Suprapubic skin (tissue), 4 donors: ENCODE measurements around the gene SPIB. TPM values are rescaled to one million over a fixed set of nuclear protein-coding genes. Genes with fewer than 3 reads are reported as not detected.

Source experiments
- DNase-seq, 2 donors: peaks; one replicate each; pipeline ENCODE4 v3.0.0-alpha.2; 2019; ENCODE audit warnings: low spot score in 2 of 2
- H3K27ac ChIP-seq: fragments of 200-600 bp; sonication (generic); one replicate; pipeline ENCODE4 v1.5.1; 2019
- H3K27me3 ChIP-seq: fragments of 200-600 bp; sonication (generic); one replicate; pipeline ENCODE4 v1.5.1; 2019
- H3K36me3 ChIP-seq: fragments of 200-600 bp; sonication (generic); one replicate; pipeline ENCODE4 v1.5.1; 2019
- H3K4me1 ChIP-seq: fragments of 200-600 bp; sonication (generic); one replicate; pipeline ENCODE4 v1.5.1; 2019
- H3K4me3 ChIP-seq: fragments of 200-600 bp; sonication (generic); one replicate; pipeline ENCODE4 v1.5.1; 2019; ENCODE audit warnings: mild to moderate bottlenecking
- H3K9me3 ChIP-seq: fragments of 200-600 bp; sonication (generic); one replicate; pipeline ENCODE4 v1.5.1; 2019
- EP300 ChIP-seq: sonication (generic); formaldehyde crosslinking; IDR thresholded peaks from one replicate; pipeline ENCODE4 v1.6.1; 2017; ENCODE audit warnings: antibody characterized with exemption
- POLR2A ChIP-seq, 2 donors: fragments of 450-650 bp; IDR thresholded peaks; one replicate each; pipeline ENCODE4 v1.6.1; 2017; ENCODE audit warnings: antibody characterized with exemption in 2 of 2, mild to moderate bottlenecking in 2 of 2, moderate library complexity in 2 of 2
- POLR2AphosphoS5 ChIP-seq, 3 donors: sonication (generic); formaldehyde crosslinking; IDR thresholded peaks; one replicate each; pipeline ENCODE4 v1.6.1; 2017; ENCODE audit warnings: antibody characterized with exemption in 3 of 3
- WGBS: methylation state at CpG from one replicate; pipeline ENCODE4 v1.1.5; 2018; 5-methylcytosine and 5-hydroxymethylcytosine counted together
- total RNA-seq, 4 donors: library from RNA; depleted of rRNA; stranded (reverse); fragments of >200 nt; gene quantifications; one replicate each; pipeline ENCODE4 v1.1.0, GENCODE V29; 2016
- TF ChIP-seq, protein P1 (sequence below), 2 donors: fragments of 200-600 bp in 1 of 2; fragments of 450-650 bp in 1 of 2; sonication (generic) in 1 of 2; IDR thresholded peaks; one replicate each; pipeline ENCODE4 v1.5.1; 2016 to 2019; ENCODE audit warnings: antibody characterized with exemption in 2 of 2, mild to moderate bottlenecking in 1 of 2, moderate library complexity in 1 of 2

SPIB gene
- total RNA-seq, 4 donors from 2014 or later, result not detected

DNA sequence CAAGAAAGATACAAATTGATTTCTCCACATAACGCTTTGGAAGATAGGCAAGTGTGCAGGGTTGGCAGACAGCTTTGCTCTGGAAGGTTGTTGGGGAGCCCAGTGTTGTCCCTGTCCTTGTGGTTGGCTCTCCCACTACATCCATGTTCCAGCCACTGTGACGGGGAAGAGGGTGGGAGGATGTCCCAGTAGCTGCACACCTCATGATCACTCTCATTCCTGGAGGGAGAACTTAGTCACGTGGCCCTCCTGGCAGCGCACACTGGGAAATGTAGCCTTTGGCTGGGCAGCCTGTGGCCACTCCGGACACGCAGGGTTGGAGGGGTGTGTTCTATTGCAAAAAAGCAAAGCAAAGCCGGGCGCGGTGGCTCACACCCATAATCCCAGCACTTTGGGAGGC, 24.7 kb upstream of the SPIB start:
- no peaks in the 10 kb centered on the region for H3K27me3 ChIP-seq
- TF ChIP-seq POLR2AphosphoS5 (IDR thresholded peaks at IDR 0.05), result no peak
- TF ChIP-seq EP300, result no peak
- TF ChIP-seq POLR2A (IDR thresholded peaks at IDR 0.05), result no peak
- peaks cover 13% of the 10 kb centered on the region for H3K36me3 ChIP-seq
- no peak for DNase-seq
- no peaks in the 10 kb centered on the region for H3K9me3 ChIP-seq
- H3K27ac ChIP-seq, result no peak overlapping the region
- no peaks in the 10 kb centered on the region for H3K4me1 ChIP-seq
- WGBS, result 93% methylated on average over 8 of the region's 9 CpGs
- no peak overlapping the region for H3K4me3 ChIP-seq

- Histone ChIP-seq H3K36me3 (peaks cover 27% of the 10 kb centered on the region), H3K9me3 (no peaks in the 10 kb centered on the region), H3K27me3 (no peaks in the 10 kb centered on the region), H3K4me1 (no peaks in the 10 kb centered on the region), H3K27ac (no peak overlapping the region), H3K4me3 (no peak overlapping the region)
- DNase-seq, result no peak
- no peak for TF ChIP-seq POLR2A (IDR thresholded peaks at IDR 0.05)
- no peak for TF ChIP-seq EP300
- TF ChIP-seq POLR2AphosphoS5 (IDR thresholded peaks at IDR 0.05), result no peak
- TF ChIP-seq, protein P1, sequence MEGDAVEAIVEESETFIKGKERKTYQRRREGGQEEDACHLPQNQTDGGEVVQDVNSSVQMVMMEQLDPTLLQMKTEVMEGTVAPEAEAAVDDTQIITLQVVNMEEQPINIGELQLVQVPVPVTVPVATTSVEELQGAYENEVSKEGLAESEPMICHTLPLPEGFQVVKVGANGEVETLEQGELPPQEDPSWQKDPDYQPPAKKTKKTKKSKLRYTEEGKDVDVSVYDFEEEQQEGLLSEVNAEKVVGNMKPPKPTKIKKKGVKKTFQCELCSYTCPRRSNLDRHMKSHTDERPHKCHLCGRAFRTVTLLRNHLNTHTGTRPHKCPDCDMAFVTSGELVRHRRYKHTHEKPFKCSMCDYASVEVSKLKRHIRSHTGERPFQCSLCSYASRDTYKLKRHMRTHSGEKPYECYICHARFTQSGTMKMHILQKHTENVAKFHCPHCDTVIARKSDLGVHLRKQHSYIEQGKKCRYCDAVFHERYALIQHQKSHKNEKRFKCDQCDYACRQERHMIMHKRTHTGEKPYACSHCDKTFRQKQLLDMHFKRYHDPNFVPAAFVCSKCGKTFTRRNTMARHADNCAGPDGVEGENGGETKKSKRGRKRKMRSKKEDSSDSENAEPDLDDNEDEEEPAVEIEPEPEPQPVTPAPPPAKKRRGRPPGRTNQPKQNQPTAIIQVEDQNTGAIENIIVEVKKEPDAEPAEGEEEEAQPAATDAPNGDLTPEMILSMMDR (IDR thresholded peaks at IDR 0.05), result no peak
- WGBS, result 86% methylated on average over 8 of the region's 13 CpGs
Measured at GRCh38 chr19:50398675-50399367, 19.9 kb upstream of the SPIB start.

GRCh38 chr19:50399368-50399745, 19.4 kb upstream of the SPIB start:
- no peaks in the 10 kb centered on the region for H3K4me1 ChIP-seq
- H3K27me3 ChIP-seq, result no peaks in the 10 kb centered on the region
- peaks cover 32% of the 10 kb centered on the region for H3K36me3 ChIP-seq
- H3K27ac ChIP-seq, result no peak overlapping the region
- no peak overlapping the region for H3K4me3 ChIP-seq
- no peak for TF ChIP-seq POLR2A (IDR thresholded peaks at IDR 0.05)
- TF ChIP-seq POLR2AphosphoS5 (IDR thresholded peaks at IDR 0.05), result no peak
- TF ChIP-seq, protein P1 (IDR thresholded peaks at IDR 0.05), result no peak
- no peak for TF ChIP-seq EP300
- DNase-seq, result no peak
- WGBS, result 92% methylated on average over 10 of the region's 10 CpGs
- H3K9me3 ChIP-seq, result no peaks in the 10 kb centered on the region

DNA sequence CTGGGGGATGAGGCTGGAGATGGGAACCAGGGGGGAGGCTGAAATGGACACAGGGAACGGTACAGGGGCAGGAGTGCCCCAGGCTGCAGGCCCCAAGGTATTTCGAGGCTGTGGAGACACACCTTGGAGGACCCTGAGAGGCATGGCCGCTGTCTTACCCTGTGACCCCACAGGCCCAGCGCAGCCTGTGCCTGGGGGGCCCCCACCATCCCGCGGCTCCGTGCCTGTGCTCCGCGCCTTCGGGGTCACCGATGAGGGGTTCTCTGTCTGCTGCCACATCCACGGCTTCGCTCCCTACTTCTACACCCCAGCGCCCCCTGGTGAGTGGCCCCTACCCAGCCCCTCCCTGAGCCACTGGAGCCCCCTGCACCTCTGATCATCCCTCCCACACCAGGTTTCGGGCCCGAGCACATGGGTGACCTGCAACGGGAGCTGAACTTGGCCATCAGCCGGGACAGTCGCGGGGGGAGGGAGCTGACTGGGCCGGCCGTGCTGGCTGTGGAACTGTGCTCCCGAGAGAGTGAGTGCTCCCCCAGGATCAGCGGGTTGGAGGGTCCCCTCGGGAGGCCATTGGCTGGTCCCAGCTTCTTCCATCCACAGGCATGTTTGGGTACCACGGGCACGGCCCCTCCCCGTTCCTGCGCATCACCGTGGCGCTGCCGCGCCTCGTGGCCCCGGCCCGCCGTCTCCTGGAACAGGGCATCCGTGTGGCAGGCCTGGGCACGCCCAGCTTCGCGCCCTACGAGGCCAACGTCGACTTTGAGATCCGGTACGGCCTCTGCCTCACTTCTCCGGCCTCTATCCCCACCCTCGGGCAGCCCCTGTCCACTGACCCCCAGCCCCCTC, 16.9 kb upstream of the SPIB start:
- WGBS, result 95% methylated on average over 47 of the region's 48 CpGs
- DNase-seq, result no peak
- no peak overlapping the region for H3K27ac ChIP-seq
- H3K4me3 ChIP-seq, result no peak overlapping the region
- TF ChIP-seq POLR2AphosphoS5 (IDR thresholded peaks at IDR 0.05), result no peak
- TF ChIP-seq, protein P1 (IDR thresholded peaks at IDR 0.05), result no peak
- no peak for TF ChIP-seq EP300
- TF ChIP-seq POLR2A (IDR thresholded peaks at IDR 0.05), result no peak
- no peaks in the 10 kb centered on the region for H3K27me3 ChIP-seq
- no peaks in the 10 kb centered on the region for H3K4me1 ChIP-seq
- H3K9me3 ChIP-seq, result no peaks in the 10 kb centered on the region
- H3K36me3 ChIP-seq, result peaks cover 38% of the 10 kb centered on the region

DNA sequence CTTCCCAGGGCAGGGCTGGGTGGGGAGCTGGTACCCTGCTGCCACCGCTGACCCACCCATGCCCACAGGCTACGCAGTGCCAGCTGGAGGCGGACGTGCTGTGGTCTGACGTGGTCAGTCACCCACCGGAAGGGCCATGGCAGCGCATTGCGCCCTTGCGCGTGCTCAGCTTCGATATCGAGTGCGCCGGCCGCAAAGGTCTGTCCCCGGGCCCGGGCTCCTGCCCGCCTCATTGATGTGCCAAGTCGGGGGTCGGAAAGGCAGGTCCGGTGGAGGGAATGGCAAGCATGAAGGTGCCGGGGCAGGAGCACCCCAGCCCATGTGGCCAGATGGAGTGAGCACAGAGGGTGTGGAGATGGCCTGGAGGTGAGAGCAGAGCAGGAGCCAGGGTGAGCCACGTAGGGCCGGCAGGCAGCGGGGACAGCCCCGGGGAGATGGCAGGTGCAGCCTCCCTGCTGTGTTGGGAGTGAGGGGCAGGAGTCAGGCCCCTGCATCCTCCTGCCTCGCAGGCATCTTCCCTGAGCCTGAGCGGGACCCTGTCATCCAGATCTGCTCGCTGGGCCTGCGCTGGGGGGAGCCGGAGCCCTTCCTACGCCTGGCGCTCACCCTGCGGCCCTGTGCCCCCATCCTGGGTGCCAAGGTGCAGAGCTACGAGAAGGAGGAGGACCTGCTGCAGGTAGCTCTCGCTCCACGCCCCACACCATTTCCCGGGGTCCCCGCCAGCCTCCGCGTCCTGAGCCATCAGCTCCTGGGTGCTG, 16.0 kb upstream of the SPIB start:
- Histone ChIP-seq H3K27ac (no peak overlapping the region), H3K36me3 (peaks cover 44% of the 10 kb centered on the region), H3K9me3 (no peaks in the 10 kb centered on the region), H3K4me1 (no peaks in the 10 kb centered on the region), H3K27me3 (no peaks in the 10 kb centered on the region), H3K4me3 (no peak overlapping the region)
- WGBS, result 95% methylated on average over 31 of the region's 41 CpGs
- TF ChIP-seq, protein P1 (IDR thresholded peaks at IDR 0.05), result no peak
- TF ChIP-seq EP300 (no peak), POLR2A (IDR thresholded peaks at IDR 0.05) (no peak), POLR2AphosphoS5 (IDR thresholded peaks at IDR 0.05) (no peak)
- no peak for DNase-seq
